Fibroblast of lung (primary cell): ENCODE measurements around the gene WASHC4. TPM values are rescaled to one million over a fixed set of nuclear protein-coding genes. Genes with fewer than 3 reads are reported as not detected.

Source experiments
- DNase-seq, 2 donors: peaks; one replicate each; pipeline versions ENCODE4 v3.0.0 to v3.0.0-alpha.2; 2010; ENCODE audit warnings: low read depth in 2 of 2
- H2AFZ ChIP-seq: 2 replicates; pipeline ENCODE4 v1.5.1; 2012; ENCODE audit warnings: low read length, control low read depth, inconsistent platforms
- H3K27ac ChIP-seq: 2 replicates; pipeline ENCODE4 v1.5.1; 2011; ENCODE audit warnings: low read length, control low read depth; ENCODE audit not compliant: insufficient read depth
- H3K27me3 ChIP-seq: 2 replicates; pipeline ENCODE4 v1.5.1; 2011; ENCODE audit warnings: mild to moderate bottlenecking, low read length; ENCODE audit not compliant: control insufficient read depth, insufficient read depth
- H3K36me3 ChIP-seq: 2 replicates; pipeline ENCODE4 v1.5.1; 2011; ENCODE audit warnings: low read length; ENCODE audit not compliant: control insufficient read depth, insufficient read depth
- H3K4me1 ChIP-seq: 2 replicates; pipeline ENCODE4 v1.5.1; 2011; ENCODE audit warnings: low read length; ENCODE audit not compliant: control insufficient read depth, insufficient read depth; ENCODE audit errors: extremely low read depth
- H3K4me2 ChIP-seq: 2 replicates; pipeline ENCODE4 v1.5.1; 2011; ENCODE audit warnings: low read length, control low read depth; ENCODE audit not compliant: insufficient read depth; ENCODE audit errors: extremely low read depth
- H3K4me3 ChIP-seq, 4 experiments: fragments of 200-600 bp in 1 of 4; sonication (generic) in 1 of 4; replicated peaks in 1 of 4; 2 replicates each; pipeline ENCODE4 v1.5.1; 2011 to 2016; ENCODE audit warnings: low read length in 4 of 4, low read depth in 3 of 4, mild to moderate bottlenecking in 3 of 4, control low read depth in 2 of 4, inconsistent platforms in 1 of 4, mixed read lengths in 1 of 4; ENCODE audit not compliant: insufficient read depth in 1 of 4; ENCODE audit errors: control extremely low read depth in 1 of 4
- H3K79me2 ChIP-seq: 2 replicates; pipeline ENCODE4 v1.5.1; 2012; ENCODE audit warnings: mild to moderate bottlenecking, low read length, inconsistent platforms; ENCODE audit not compliant: control insufficient read depth, insufficient read depth
- H3K9ac ChIP-seq: 2 replicates; pipeline ENCODE4 v1.5.1; 2011; ENCODE audit warnings: mild to moderate bottlenecking, low read length, control low read depth; ENCODE audit not compliant: insufficient read depth
- H3K9me3 ChIP-seq: 2 replicates; pipeline ENCODE4 v1.5.1; 2012; ENCODE audit warnings: low read depth, low read length; ENCODE audit not compliant: control insufficient read depth, insufficient read depth
- H4K20me1 ChIP-seq: 2 replicates; pipeline ENCODE4 v1.5.1; 2011; ENCODE audit warnings: low read length; ENCODE audit not compliant: control insufficient read depth, insufficient read depth; ENCODE audit errors: extremely low read depth
- EZH2 ChIP-seq: IDR thresholded peaks from 2 replicates; pipeline ENCODE4 v1.5.1; 2012; ENCODE audit warnings: low read length, control low read depth, mild to moderate bottlenecking; ENCODE audit errors: missing control alignments
- polyA plus RNA-seq, 2 donors: library from polyadenylated mRNA; depleted of rRNA in 1 of 2; stranded (reverse) in 1 of 2; unstranded in 1 of 2; fragments of >200 nt; gene quantifications; 2 replicates each; pipeline ENCODE4 v1.2.1, GENCODE V29; 2011 to 2012; ENCODE audit warnings: missing spikeins in 1 of 2
- total RNA-seq: library from RNA; depleted of rRNA; stranded (reverse); fragments of >200 nt; gene quantifications from 2 replicates; pipeline ENCODE4 v1.2.1, GENCODE V29; 2014
- TF ChIP-seq, protein P1 (sequence below), 2 donors: IDR thresholded peaks in 1 of 2; conservative IDR thresholded peaks in 1 of 2; 1 replicate in 1 of 2; 2 replicates in 1 of 2; pipeline ENCODE4 v1.5.1; 2011 to 2012; ENCODE audit warnings: low read length in 2 of 2, control low read depth in 1 of 2, inconsistent platforms in 1 of 2, low read depth in 1 of 2, mild to moderate bottlenecking in 1 of 2

WASHC4 gene
- total and polyA plus RNA-seq, 2 donors (not counting 1 experiment from before 2014, with no cell fraction given), result 56.5 to 98.3 TPM

DNA sequence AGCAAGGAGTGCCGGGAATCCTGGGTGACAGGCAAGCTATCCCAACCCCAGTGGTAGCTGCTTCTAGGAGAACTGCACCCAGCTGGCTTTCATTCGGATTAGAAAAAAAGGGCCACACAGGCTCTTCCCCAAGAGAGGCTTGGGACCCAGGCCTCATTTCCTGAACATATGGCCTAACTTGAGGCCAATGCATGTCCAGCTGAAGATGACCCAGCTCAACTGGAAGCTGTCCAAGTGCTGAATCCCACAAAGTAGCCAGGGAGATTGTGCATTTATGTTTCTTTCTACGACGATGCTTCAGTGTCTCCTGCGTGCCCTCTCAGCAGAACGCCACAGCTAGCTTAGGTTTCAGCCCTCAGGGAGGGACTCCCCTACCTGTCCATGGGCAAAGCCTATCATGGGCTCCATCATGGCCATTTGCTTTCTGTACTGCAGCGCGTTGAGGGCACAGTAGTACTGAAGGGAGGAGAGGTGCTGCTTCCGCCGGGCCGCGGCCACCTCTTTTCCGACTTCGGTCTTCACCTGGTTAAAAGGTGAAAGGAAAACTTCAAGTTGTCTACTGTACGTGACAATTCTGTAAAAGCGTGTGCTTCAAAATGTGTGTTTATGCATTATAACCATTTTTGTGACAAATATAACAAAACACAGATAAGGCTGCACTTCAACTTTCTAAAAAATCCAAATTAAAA, 99.3 kb downstream of the WASHC4 start:
- Histone ChIP-seq H4K20me1 (no peaks in the 10 kb centered on the region), H3K4me1 (peaks cover 2% of the 10 kb centered on the region), H3K9me3 (no peaks in the 10 kb centered on the region), H2AFZ (no peak overlapping the region), H3K4me2 (no peak overlapping the region), H3K27ac (no peak overlapping the region), H3K9ac (no peak overlapping the region), H3K4me3 (no peak overlapping the region), H3K36me3 (peaks cover 30% of the 10 kb centered on the region), H3K27me3 (no peaks in the 10 kb centered on the region), H3K79me2 (no peaks in the 10 kb centered on the region)
- no peak for DNase-seq
- TF ChIP-seq, protein P1, sequence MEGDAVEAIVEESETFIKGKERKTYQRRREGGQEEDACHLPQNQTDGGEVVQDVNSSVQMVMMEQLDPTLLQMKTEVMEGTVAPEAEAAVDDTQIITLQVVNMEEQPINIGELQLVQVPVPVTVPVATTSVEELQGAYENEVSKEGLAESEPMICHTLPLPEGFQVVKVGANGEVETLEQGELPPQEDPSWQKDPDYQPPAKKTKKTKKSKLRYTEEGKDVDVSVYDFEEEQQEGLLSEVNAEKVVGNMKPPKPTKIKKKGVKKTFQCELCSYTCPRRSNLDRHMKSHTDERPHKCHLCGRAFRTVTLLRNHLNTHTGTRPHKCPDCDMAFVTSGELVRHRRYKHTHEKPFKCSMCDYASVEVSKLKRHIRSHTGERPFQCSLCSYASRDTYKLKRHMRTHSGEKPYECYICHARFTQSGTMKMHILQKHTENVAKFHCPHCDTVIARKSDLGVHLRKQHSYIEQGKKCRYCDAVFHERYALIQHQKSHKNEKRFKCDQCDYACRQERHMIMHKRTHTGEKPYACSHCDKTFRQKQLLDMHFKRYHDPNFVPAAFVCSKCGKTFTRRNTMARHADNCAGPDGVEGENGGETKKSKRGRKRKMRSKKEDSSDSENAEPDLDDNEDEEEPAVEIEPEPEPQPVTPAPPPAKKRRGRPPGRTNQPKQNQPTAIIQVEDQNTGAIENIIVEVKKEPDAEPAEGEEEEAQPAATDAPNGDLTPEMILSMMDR (conservative IDR thresholded peaks at IDR 0.05 in 1 of 2, IDR thresholded peaks at IDR 0.05 in 1 of 2; ENCODE audit: low read depth in 1 of 2, low read length in 2 of 2), result no peak
- TF ChIP-seq EZH2, result no peak

GRCh38 chr12:105209091-105209490, 101.6 kb downstream of the WASHC4 start:
- H3K4me1 ChIP-seq, result peaks cover 2% of the 10 kb centered on the region
- no peak overlapping the region for H3K9ac ChIP-seq
- no peaks in the 10 kb centered on the region for H3K27me3 ChIP-seq
- no peaks in the 10 kb centered on the region for H3K9me3 ChIP-seq
- no peaks in the 10 kb centered on the region for H4K20me1 ChIP-seq
- H2AFZ ChIP-seq, result no peak overlapping the region
- no peak for DNase-seq
- no peak overlapping the region for H3K27ac ChIP-seq
- no peaks in the 10 kb centered on the region for H3K79me2 ChIP-seq
- H3K4me3 ChIP-seq, result no peak overlapping the region
- peaks cover 22% of the 10 kb centered on the region for H3K36me3 ChIP-seq
- H3K4me2 ChIP-seq, result no peak overlapping the region
- TF ChIP-seq, protein P1 (conservative IDR thresholded peaks at IDR 0.05 in 1 of 2, IDR thresholded peaks at IDR 0.05 in 1 of 2; ENCODE audit: low read depth in 1 of 2, low read length in 2 of 2), result no peak
- TF ChIP-seq EZH2, result no peak

DNA sequence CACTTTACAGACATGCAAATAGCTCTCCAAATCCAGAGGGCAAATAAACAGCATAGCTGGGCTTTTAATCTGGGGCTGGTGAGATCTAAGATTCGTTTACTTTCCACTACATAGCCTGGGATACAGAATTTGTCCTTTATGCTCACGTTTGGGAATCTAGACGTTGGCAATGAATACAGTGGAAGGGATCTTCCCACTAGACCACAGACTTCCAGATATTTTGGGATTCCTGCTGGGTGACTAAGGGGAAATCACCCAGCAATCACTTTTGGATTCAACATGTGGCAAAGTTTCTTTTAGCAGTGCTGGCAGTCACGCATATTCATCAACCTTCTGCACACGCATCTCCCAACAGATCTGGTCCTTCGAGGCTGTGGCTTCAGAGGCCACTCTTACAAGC, 104.9 kb downstream of the WASHC4 start:
- Histone ChIP-seq H3K79me2 (no peaks in the 10 kb centered on the region), H2AFZ (no peak overlapping the region), H3K4me2 (no peak overlapping the region), H3K4me3 (no peak overlapping the region), H3K4me1 (peaks cover 2% of the 10 kb centered on the region), H4K20me1 (no peaks in the 10 kb centered on the region), H3K9me3 (no peaks in the 10 kb centered on the region), H3K27me3 (no peaks in the 10 kb centered on the region), H3K27ac (no peak overlapping the region), H3K36me3 (peaks cover 13% of the 10 kb centered on the region), H3K9ac (no peak overlapping the region)
- DNase-seq, result peak; percentile 22 to 86
- no peak for TF ChIP-seq EZH2
- TF ChIP-seq, protein P1 (conservative IDR thresholded peaks at IDR 0.05 in 1 of 2, IDR thresholded peaks at IDR 0.05 in 1 of 2; ENCODE audit: low read depth in 1 of 2, low read length in 2 of 2), result no peak
